Measurements from ENCODE around the gene EPS8L3. TPM values are rescaled to one million over a fixed set of nuclear protein-coding genes. Genes with fewer than 3 reads are reported as not detected.

The EPS8L3 gene
- total RNA-seq, 5 donors from 2014 or later (not counting 1 experiment from before 2014, with no cell fraction given) = 0.47 to 0.49 TPM; not detected in 3

- peaks cover 4% of the 10 kb centered on the region for H3K36me3 Mint-ChIP-seq
- peak overlapping the region; percentile 49 to 90 for H3K27ac Mint-ChIP-seq
- peaks cover 2 to 14% of the 10 kb centered on the region in 2 experiments for H3K27me3 ChIP-seq (replicated peaks in 1 of 2; ENCODE audit: control insufficient read depth in 2 of 2, extremely low read depth in 1 of 2, insufficient read depth in 2 of 2, low read length in 1 of 2)
- peak; percentile 52 to 89 (median 76) for DNase-seq
- H3K9me3 Mint-ChIP-seq = no peaks in the 10 kb centered on the region
- H3K27ac ChIP-seq (ENCODE audit: low read length) = peak overlapping the region; percentile 49
- H3K27me3 Mint-ChIP-seq = peaks cover 0 to 12% of the 10 kb centered on the region in 2 donors
- ChIA-PET POLR2A (no interaction called here), CTCF (interaction anchor here in 1 of 2 donors (2.1 kb wide), 1 partner anchor 100 kb away, joined by 6 read pairs; no protein-coding TSS in a partner anchor)
- peak; percentile 96 to 98 (median 97) for ATAC-seq (replicated peaks in 1 of 4)
- peaks cover 11 to 15% (median 15%) of the 10 kb centered on the region in 3 donors for H3K4me1 Mint-ChIP-seq
- peak overlapping the region; percentile 67 to 75 for H3K4me3 ChIP-seq (ENCODE audit: control insufficient read depth in 1 of 2, extremely low read depth in 1 of 2, low read length in 1 of 2)
- peak overlapping the region; percentile 69 to 88 (median 85) for H3K4me3 Mint-ChIP-seq
- no peaks in the 10 kb centered on the region for H3K9me3 ChIP-seq
- 2% methylated on average over 79 of the region's 86 CpGs for WGBS (ENCODE audit: insufficient coverage)
- no peaks in the 10 kb centered on the region for H3K36me3 ChIP-seq (ENCODE audit: control insufficient read depth in 2 of 2, extremely low read depth in 1 of 2, insufficient read depth in 1 of 2, low read length in 1 of 2)
- H3K4me1 ChIP-seq (ENCODE audit: control insufficient read depth in 1 of 2, extremely low read depth in 1 of 2, insufficient read depth in 2 of 2, low read length in 2 of 2) = peaks cover 4 to 17% of the 10 kb centered on the region in 2 experiments
Observed at GRCh38 chr1:109739738-109740614, 23.7 kb downstream of the EPS8L3 start.

DNA sequence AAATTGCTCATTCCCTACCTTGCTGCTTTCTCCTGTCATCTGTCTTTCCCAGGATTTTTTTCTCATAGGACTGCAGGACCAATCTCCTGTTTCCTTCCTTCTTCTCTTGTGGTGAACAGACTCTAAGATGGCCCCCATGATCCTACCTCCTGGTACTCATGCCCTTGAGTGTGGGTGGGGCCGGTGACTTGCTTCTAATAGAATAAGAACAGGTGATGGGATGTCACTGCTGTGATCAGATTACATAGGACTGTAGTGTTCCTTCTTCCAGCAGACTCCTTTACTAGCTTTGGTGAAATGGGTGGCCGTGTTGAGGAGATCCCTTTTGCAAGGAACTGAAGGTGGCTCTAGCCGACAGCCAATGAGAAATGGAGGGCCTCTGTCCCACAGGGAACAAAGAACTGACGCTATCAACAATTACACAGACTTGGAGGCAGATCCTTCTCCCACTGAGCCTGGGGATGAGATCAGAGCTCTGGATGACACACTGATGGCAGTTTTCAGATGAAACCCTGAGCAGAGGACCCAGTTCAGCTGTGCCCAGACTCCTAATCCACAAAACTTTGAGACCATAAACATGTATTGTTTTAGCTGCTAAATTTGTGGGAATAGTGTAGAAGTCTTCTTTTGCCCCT, 30.4 kb downstream of the EPS8L3 start:
- Mint-ChIP-seq H3K4me1 (no peaks in the 10 kb centered on the region), H3K27ac (no peak overlapping the region), H3K27me3 (peaks cover 6 to 9% of the 10 kb centered on the region in 2 donors), H3K36me3 (peaks cover 4% of the 10 kb centered on the region), H3K4me3 (no peak overlapping the region), H3K9me3 (no peaks in the 10 kb centered on the region)
- 90% methylated on average over 1 of the region's 4 CpGs for WGBS (ENCODE audit: insufficient coverage)
- Histone ChIP-seq H3K36me3 (ENCODE audit: control insufficient read depth in 2 of 2, extremely low read depth in 1 of 2, insufficient read depth in 1 of 2, low read length in 1 of 2) (no peaks in the 10 kb centered on the region), H3K4me1 (ENCODE audit: control insufficient read depth in 1 of 2, extremely low read depth in 1 of 2, insufficient read depth in 2 of 2, low read length in 2 of 2) (no peaks in the 10 kb centered on the region), H3K9me3 (no peaks in the 10 kb centered on the region), H3K27ac (ENCODE audit: low read length) (no peak overlapping the region), H3K27me3 (replicated peaks in 1 of 2; ENCODE audit: control insufficient read depth in 2 of 2, extremely low read depth in 1 of 2, insufficient read depth in 2 of 2, low read length in 1 of 2) (peaks cover 0 to 14% of the 10 kb centered on the region in 2 experiments), H3K4me3 (ENCODE audit: control insufficient read depth in 1 of 2, extremely low read depth in 1 of 2, low read length in 1 of 2) (no peak overlapping the region)
- CTCF ChIA-PET = interaction anchor here in 1 of 2 donors (0.7 kb wide), 1 partner anchor 218 kb away, joined by 3 read pairs; no protein-coding TSS in a partner anchor
- DNase-seq (no peak), ATAC-seq (replicated peaks in 1 of 4) (no peak)
- POLR2A ChIA-PET = interaction anchor here (0.6 kb wide), 2 partner anchors 16 to 1903 kb away, joined by 3 to 5 read pairs; no protein-coding TSS in a partner anchor

DNA sequence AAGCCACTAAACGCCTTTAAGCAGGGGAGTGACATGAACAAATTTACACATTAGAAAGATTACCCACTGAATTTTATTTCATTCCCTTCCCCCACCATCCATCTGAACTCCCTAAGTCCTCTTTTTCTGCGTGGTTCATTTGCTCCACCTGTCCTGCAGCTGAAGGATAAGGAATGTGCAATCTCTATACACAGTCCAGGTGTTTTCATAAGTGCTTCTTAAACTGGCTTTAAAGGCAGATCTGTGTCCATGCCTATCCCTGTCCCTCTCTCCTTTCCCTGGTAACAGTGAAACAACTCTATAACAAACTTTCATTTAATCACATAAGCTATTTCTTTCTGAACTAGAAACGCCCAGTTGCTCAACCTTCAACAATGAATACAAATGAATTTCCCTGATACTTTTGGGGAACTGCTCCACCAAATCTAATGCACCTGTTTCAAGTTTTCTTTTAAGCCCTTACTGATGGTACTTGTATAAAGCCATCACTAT, 31.3 kb downstream of the EPS8L3 start:
- WGBS (ENCODE audit: insufficient coverage) = 75% methylated on average over 1 of the region's 3 CpGs
- ChIA-PET POLR2A (no interaction called here), CTCF (no interaction called here)
- no peaks in the 10 kb centered on the region for H3K4me1 ChIP-seq (ENCODE audit: control insufficient read depth in 1 of 2, extremely low read depth in 1 of 2, insufficient read depth in 2 of 2, low read length in 2 of 2)
- DNase-seq (no peak), ATAC-seq (replicated peaks in 1 of 4) (no peak)
- H3K4me3 ChIP-seq (ENCODE audit: control insufficient read depth in 1 of 2, extremely low read depth in 1 of 2, low read length in 1 of 2) = no peak overlapping the region
- Mint-ChIP-seq H3K36me3 (peaks cover 4% of the 10 kb centered on the region), H3K9me3 (no peaks in the 10 kb centered on the region), H3K27ac (no peak overlapping the region), H3K27me3 (peaks cover 3 to 9% of the 10 kb centered on the region in 2 donors), H3K4me3 (no peak overlapping the region), H3K4me1 (no peaks in the 10 kb centered on the region)
- H3K27ac ChIP-seq (ENCODE audit: low read length) = no peak overlapping the region
- H3K36me3 ChIP-seq (ENCODE audit: control insufficient read depth in 2 of 2, extremely low read depth in 1 of 2, insufficient read depth in 1 of 2, low read length in 1 of 2) = no peaks in the 10 kb centered on the region
- no peaks in the 10 kb centered on the region for H3K9me3 ChIP-seq
- peaks cover 0 to 14% of the 10 kb centered on the region in 2 experiments for H3K27me3 ChIP-seq (replicated peaks in 1 of 2; ENCODE audit: control insufficient read depth in 2 of 2, extremely low read depth in 1 of 2, insufficient read depth in 2 of 2, low read length in 1 of 2)

- WGBS (ENCODE audit: insufficient coverage) = no CpG with 5 or more reads among the region's 6 CpGs
- no peaks in the 10 kb centered on the region for H3K9me3 ChIP-seq
- Mint-ChIP-seq H3K36me3 (no peaks in the 10 kb centered on the region), H3K27ac (no peak overlapping the region), H3K4me3 (no peak overlapping the region), H3K4me1 (no peaks in the 10 kb centered on the region), H3K27me3 (peaks cover 3 to 12% of the 10 kb centered on the region in 2 donors), H3K9me3 (no peaks in the 10 kb centered on the region)
- no peak overlapping the region for H3K27ac ChIP-seq (ENCODE audit: low read length)
- ChIA-PET CTCF (no interaction called here), POLR2A (no interaction called here)
- H3K27me3 ChIP-seq (replicated peaks in 1 of 2; ENCODE audit: control insufficient read depth in 2 of 2, extremely low read depth in 1 of 2, insufficient read depth in 2 of 2, low read length in 1 of 2) = peaks cover 0 to 14% of the 10 kb centered on the region in 2 experiments
- no peak for DNase-seq
- no peak overlapping the region for H3K4me3 ChIP-seq (ENCODE audit: control insufficient read depth in 1 of 2, extremely low read depth in 1 of 2, low read length in 1 of 2)
- no peak for ATAC-seq (replicated peaks in 1 of 4)
- no peaks in the 10 kb centered on the region for H3K4me1 ChIP-seq (ENCODE audit: control insufficient read depth in 1 of 2, extremely low read depth in 1 of 2, insufficient read depth in 2 of 2, low read length in 2 of 2)
- H3K36me3 ChIP-seq (ENCODE audit: control insufficient read depth in 2 of 2, extremely low read depth in 1 of 2, insufficient read depth in 1 of 2, low read length in 1 of 2) = no peaks in the 10 kb centered on the region
Observed at GRCh38 chr1:109730666-109731065, 33.1 kb downstream of the EPS8L3 start.

- H3K27ac ChIP-seq (ENCODE audit: low read length) = no peak overlapping the region
- Mint-ChIP-seq H3K4me1 (no peaks in the 10 kb centered on the region), H3K27me3 (peaks cover 6 to 13% of the 10 kb centered on the region in 2 donors), H3K4me3 (no peak overlapping the region), H3K9me3 (no peaks in the 10 kb centered on the region), H3K36me3 (no peaks in the 10 kb centered on the region), H3K27ac (no peak overlapping the region)
- no peaks in the 10 kb centered on the region for H3K4me1 ChIP-seq (ENCODE audit: control insufficient read depth in 1 of 2, extremely low read depth in 1 of 2, insufficient read depth in 2 of 2, low read length in 2 of 2)
- DNase-seq = no peak
- no peak overlapping the region for H3K4me3 ChIP-seq (ENCODE audit: control insufficient read depth in 1 of 2, extremely low read depth in 1 of 2, low read length in 1 of 2)
- H3K9me3 ChIP-seq = no peaks in the 10 kb centered on the region
- H3K27me3 ChIP-seq (replicated peaks in 1 of 2; ENCODE audit: control insufficient read depth in 2 of 2, extremely low read depth in 1 of 2, insufficient read depth in 2 of 2, low read length in 1 of 2) = peaks cover 0 to 14% of the 10 kb centered on the region in 2 experiments
- ChIA-PET POLR2A (no interaction called here), CTCF (no interaction called here)
- H3K36me3 ChIP-seq (ENCODE audit: control insufficient read depth in 2 of 2, extremely low read depth in 1 of 2, insufficient read depth in 1 of 2, low read length in 1 of 2) = no peaks in the 10 kb centered on the region
- 78% methylated on average over 3 of the region's 7 CpGs for WGBS (ENCODE audit: insufficient coverage)
- ATAC-seq (replicated peaks in 1 of 4) = no peak
Observed at GRCh38 chr1:109728870-109729269, 34.9 kb downstream of the EPS8L3 start.

GRCh38 chr1:109726728-109727373, 36.9 kb downstream of the EPS8L3 start:
- no peaks in the 10 kb centered on the region for H3K9me3 Mint-ChIP-seq
- no peak for ATAC-seq (replicated peaks in 1 of 4)

More at GRCh38 chr1:109726728-109727373, 36.9 kb downstream of the EPS8L3 start:
- Histone ChIP-seq H3K4me1 (ENCODE audit: control insufficient read depth in 1 of 2, extremely low read depth in 1 of 2, insufficient read depth in 2 of 2, low read length in 2 of 2) (no peaks in the 10 kb centered on the region), H3K9me3 (no peaks in the 10 kb centered on the region), H3K36me3 (ENCODE audit: control insufficient read depth in 2 of 2, extremely low read depth in 1 of 2, insufficient read depth in 1 of 2, low read length in 1 of 2) (no peaks in the 10 kb centered on the region), H3K4me3 (ENCODE audit: control insufficient read depth in 1 of 2, extremely low read depth in 1 of 2, low read length in 1 of 2) (no peak overlapping the region), H3K27ac (ENCODE audit: low read length) (no peak overlapping the region), H3K27me3 (replicated peaks in 1 of 2; ENCODE audit: control insufficient read depth in 2 of 2, extremely low read depth in 1 of 2, insufficient read depth in 2 of 2, low read length in 1 of 2) (peaks cover 0 to 11% of the 10 kb centered on the region in 2 experiments)
- ChIA-PET POLR2A (interaction anchor here in 1 of 2 donors (0.6 kb wide), 1 partner anchor 192 kb away, joined by 3 read pairs; no protein-coding TSS in a partner anchor), CTCF (no interaction called here)
- Mint-ChIP-seq H3K4me3 (no peak overlapping the region), H3K27ac (no peak overlapping the region), H3K27me3 (peaks cover 3 to 13% of the 10 kb centered on the region in 2 donors), H3K4me1 (no peaks in the 10 kb centered on the region), H3K36me3 (no peaks in the 10 kb centered on the region)
- 86% methylated on average over 8 of the region's 12 CpGs for WGBS (ENCODE audit: insufficient coverage)
- DNase-seq = no peak
